Inflammatory macrophage treated with lipopolysaccharide for 1 hour (primary cell): ENCODE results near the gene ANKRD31.
A peak's percentile ranks its signal among the peaks of the same experiment; 100 is the strongest.
"Not testable (repeated sequence)": the region's sequence is repeated elsewhere in the genome, so short reads cannot be mapped to it uniquely, and the experiment has no call there.

Experiments
- DNase-seq, 2 donors: peaks; one replicate each; pipeline ENCODE4 v3.0.0-alpha.2; 2020 to 2022

ANKRD31 gene, protein sequence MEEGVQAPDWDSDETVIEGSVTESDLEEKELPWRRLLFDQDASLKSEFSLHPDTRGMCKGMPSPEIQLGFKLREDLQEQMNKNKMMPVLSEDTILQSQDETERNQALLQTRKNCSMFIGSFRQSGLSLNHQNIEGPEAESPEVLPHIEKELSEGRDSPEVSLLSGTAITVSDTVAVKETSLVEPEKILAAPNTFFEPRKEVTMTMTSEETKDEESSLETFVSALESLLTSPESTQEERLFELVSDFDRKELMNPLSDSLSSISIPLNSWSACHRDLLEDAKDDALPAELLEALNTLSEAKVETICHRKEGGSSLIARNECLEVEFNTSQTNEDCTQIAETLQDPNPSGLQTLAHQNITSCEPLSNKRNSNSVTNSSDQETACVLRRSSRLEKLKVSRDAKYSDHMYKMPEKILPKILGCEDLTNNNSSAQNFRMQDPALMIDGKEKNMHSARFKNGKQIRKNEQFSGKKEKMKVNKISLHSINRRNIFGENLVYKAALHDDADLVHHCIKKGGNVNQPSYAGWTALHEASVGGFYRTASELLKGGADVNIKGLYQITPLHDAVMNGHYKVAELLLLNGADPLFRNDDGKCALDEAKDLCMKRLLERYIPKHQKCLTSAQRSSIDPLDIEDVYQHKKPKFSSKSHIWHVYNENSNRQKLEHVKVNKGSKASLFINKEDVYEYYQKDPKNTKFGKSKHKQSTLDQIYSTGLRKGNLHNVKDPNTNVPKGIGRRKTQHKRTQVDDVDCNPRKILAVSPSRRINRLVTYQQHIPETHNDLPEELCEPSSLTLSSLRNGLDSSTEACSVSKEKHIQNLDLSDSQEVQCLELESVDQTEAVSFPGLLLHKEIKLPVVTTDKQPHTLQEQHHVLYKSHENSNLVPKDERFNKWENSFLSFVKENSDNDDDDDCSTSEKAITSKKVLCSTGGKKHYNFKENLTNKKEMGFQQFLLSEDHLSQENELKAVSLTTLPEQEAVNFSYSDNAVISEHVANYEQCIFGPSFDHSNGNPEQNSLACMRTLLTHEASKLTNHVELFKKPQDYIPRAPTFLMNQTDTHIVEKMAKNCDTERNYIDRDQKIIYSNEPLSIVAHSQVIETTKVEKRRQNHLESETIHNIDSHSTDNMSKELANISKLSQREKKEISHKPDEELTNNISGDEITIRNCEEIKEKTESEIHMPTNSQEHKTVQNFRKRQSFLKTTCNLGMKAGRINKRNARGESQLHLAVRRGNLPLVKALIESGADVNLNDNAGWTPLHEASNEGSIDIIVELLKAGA (N-terminal part only)

DNA sequence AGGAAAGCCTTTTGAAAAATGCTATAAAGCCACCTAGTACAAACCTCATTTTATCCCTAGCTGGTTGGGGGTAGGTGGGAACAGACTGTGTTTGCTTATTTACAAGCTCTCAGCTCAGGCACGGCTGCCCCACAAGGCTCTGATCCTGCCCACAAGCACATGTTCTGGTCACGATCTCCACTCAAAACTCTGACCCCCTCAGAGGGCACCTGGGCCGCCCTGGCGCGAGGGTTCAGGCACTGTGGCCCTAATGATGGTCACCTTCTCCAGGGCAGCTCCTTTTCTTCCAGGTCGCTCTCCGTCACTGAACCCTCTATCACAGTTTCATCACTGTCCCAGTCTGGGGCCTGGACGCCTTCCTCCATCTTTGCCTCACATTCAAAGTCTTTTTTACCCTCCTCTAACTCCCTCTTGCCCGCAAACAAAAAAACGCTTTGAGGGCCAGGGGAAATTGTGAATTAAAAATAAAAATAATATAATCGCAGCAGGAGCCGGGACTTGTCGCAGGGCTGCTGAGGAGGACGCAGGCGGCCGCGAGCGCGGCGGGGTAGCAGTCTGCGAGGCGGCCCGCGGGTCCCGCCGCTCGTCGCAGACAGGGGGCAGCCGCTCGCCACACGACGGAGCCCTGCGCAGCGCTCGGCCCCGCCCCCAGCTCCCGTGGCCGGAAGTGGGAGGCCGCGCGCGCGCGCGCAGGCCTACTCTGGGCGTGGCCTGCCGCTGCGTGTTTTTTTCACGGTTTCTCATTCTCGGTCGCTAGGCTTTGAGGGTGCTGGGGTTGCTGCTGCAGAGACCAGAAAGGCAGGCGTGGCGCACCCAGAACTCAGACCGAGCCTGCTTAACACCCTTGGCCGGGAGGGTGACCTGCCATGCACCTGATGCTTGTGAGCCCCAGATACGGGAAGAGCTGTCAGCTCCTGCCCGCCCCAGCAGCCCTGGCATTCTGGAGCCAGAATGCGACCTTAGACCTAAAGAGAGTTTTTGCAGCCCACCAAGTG lies at the start of gene ANKRD31:
Gene ANKRD31, minus strand, starts transcription at position 557 of the 995 bp plus-strand sequence. Its CDS starts 192 bp downstream, at position 365.
- peak; percentile 74 to 89 for DNase-seq

DNA sequence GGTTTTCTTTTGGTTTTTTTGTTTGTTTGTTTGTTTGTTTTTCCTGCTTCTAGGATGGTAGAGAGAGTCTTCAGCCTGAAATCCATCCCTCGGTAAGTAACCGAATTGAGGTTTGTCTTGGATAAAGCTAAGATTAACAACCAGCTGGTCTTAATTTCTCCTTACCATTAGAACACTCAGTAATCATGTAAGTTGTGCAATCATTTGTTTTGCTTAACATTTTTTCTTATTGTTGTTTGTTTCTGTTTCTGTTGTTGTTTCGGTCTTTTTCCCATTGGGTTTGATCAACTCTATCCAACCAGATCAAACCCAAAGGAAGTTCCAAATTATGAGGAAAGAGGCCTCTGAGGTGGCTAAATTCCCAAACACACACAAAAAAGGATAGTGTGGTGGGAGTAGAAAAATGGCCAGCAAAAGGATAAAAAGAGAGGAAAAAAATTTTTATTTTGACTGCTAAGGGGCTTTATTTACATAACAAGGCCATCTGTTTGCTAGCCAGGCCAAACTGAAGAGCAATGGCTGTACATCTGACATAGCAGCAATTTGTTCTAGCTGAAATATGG lies 49.6 kb upstream of the ANKRD31 start:
- DNase-seq, result no peak

DNA sequence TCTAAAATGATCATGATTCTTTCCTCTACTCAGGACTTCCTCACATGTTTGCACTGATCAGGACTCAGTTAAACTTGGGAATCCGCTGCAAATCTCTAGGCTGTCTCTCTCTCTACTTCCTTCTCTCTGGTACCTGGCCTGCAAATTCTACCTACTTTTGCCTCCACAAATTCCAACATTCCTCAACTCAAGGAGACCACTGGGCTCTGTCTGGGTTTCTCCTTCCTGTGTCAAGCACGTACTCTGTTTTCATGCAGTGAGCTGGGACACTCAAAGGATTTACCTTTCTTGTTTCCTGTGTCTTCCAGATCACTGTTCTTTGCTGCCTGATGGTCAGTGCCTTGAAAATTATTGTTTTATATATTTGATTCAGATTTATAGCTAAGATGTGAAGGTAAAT lies 45.9 kb upstream of the ANKRD31 start:
- no peak for DNase-seq

DNA sequence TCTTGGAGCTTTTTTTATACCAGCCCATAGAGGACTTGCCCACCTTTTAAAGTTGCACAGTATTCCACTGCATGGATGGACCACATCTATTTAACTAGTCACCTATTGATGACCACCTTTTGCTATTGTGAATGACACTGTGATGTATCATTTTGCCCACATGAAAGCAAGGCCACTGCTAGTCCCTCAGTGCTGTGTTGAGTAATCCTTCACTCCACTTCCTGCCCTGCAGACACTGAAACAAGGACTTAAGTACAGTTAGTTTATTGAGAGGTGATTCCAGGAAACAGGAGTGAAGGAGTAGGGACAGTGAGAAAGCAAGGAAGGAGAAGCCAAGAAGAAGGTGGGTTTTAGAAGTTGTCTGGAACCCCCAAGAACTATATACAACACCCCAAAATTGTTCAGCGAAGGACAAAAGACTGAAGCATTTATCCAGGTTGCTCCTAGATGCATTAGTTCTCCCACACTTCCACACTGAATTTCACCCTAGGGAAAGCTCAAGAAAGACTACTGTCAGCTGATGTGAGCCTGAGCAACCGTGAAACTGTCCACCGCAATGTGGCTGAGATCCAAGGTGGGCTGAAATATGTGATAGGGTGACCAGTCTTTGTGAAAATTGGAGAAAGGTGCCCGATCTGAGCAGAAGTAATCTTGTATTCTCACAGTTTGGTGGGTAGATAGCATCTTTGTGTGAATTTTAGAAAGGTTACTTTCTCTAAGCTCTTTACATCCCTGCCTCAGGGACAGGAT lies 45.2 kb upstream of the ANKRD31 start:
- DNase-seq, result peak in 1 of 2 donors; percentile 1

DNA sequence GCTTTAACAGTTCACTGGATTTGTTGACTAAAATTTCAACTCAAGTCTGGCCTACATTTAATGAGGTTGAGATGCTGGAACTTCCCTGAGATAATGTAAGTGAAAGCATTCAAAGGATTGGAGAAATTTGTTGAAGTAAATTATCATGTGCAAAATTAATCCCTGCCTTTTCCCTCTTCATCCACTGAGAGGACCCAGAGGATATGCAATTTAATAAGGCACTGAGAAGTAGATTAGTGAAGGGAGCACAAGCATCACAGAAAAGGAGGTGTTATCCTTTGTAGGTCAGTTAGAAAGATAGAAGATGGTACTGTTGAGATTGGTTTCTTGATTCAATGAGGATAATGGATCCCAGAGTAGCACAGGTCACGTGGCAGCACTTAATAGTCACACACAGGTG lies 42.6 kb upstream of the ANKRD31 start:
- peak in 1 of 2 donors; percentile 9 for DNase-seq

DNA sequence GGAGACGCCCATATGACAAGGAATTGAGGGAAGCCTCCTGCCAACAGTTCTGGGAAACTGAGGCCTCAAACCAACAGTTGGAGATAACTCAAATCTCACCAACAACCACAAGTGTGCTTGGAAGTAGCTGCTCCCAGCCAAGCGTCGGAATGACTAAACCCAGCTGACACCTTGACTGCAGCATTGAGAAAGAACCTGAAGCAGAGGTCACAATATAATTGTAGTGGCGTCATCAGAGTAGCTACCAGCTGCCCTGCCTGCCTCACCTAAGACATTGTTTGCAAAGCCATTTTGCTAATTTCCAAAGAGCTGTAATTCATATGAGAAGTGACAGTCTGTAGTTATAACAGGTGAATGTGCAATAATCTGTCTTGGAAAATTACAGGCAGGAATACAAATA lies 40.8 kb upstream of the ANKRD31 start:
- DNase-seq, result no peak

DNA sequence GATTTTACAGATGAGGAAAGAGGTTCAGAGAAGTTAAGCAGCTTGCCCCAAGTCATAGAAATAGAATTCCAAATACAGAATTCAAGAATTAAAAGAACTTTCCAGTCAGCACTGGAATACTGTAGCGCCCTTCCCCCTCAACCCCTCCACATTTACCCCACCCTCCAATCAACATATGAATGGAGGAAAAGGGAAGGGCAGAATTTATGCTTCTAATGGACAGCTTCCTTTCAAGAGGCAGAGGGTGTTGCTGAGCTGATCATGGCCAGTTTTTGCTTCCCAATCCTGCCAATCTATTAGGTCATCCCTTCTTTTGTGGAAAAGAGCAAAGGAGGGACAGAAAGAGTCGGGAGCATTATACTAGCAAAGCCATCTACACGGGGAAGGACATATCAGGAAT lies 39.1 kb upstream of the ANKRD31 start:
- DNase-seq, result no peak

DNA sequence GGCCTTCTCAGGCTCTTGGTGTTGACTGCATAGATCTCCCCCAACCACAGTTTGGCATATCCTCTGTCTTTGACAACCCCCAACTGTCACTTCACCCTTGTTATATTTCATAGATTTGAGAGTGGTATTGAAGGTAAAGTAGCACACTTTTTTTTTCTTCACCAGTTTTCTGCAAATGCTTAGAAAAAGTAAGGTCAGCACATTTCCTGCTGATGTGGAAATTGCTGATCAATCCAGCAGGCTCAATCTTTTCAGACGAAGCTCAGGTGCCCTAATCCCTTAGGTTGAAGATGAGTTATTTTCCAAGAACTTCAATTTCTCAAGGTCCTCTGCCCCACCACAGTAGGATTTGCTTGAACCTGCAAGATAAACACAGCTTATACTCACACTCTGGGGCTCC lies 38.5 kb upstream of the ANKRD31 start:
- DNase-seq, result no peak

DNA sequence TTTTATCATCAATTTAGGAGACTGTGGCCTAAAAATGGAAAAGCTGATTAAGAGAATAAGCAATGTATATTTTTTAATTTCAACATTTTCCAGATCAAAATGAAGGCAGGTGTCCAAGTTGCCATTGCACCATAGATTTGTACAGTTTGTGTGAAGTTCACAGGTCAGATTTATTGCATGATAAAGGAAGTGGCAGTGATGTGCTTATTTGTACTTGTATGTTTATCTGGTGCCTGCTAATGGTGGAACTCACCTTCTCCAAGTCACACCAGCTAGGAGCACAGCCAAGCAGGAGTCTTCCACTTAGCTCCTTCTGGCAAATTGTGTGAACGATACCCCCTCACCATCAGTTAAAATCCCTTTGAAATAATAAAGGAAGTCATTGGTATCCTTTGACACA lies 37.8 kb upstream of the ANKRD31 start:
- no peak for DNase-seq

DNA sequence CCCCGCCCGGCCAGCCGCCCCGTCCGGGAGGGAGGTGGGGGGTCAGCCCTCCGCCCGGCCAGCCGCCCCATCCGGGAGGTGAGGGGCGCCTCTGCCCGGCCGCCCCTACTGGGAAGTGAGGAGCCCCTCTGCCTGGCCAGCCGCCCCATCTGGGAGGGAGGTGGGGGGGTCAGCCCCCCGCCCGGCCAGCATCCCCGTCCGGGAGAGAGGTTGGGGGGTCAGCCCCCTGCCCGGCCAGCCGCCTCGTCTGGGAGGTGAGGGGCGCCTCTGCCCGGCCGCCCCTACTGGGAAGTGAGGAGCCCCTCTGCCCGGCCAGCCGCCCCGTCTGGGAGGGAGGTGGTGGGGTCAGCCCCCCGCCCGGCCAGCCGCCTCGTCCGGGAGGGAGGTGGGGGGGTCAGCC lies 33.9 kb upstream of the ANKRD31 start:
- DNase-seq, result not testable (repeated sequence)

DNA sequence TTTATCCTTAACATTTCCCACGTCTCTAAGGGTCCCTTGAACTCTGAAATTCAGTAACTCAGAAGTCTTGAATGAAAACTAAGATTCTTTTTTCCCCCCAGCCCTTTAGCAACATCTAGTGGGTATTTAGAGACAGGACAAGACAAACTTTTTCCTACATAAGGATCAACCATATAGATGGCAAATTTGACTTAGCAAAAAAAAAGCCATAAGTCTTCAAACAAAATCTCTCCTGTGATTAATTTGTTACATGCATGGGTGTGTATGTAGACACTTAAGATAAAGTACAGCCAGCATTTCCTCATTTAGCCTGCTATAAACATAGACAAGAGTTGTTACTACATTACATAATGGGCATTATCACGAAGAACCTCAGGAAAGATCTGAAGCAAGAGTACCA lies 29.1 kb upstream of the ANKRD31 start:
- DNase-seq, result peak; percentile 14 to 21

DNA sequence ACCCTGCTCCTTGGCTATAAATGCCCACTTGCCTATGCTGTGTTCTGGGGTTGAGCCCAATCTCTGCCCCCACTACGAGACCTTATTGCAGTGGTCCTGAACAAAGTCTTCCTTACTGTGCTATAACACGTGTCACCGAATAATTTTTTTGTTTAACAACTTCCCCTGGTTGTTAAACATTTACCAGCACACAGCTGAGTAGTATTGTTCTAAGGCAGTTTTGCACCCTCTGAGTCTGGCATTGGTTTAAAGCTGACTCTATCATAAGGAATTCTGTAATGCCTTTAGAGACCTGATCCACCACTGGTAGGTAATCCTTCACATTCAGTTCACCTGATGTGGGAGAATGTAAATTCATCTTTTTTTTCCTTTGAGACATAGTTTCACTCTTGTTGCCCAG lies 25.6 kb upstream of the ANKRD31 start:
- DNase-seq, result no peak

DNA sequence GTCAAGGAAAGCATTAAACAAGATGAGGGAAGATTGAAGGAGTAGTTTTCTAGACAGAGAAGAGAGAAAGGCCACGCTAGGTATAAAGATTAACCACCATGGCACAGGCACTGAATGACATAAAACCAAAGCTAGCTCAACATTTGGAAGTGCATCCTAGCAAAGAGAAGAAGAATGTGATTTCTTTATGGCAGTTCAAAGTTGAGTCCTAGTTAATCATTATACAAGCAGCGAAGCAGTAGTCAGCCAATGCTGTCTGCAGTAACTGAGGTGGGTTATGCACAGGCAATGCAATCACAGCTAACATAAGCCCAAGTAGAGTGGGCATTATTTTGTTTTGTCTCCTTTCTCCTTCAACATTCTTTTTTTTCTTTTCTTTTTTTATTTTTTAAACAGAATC lies 24.0 kb upstream of the ANKRD31 start:
- DNase-seq, result no peak

DNA sequence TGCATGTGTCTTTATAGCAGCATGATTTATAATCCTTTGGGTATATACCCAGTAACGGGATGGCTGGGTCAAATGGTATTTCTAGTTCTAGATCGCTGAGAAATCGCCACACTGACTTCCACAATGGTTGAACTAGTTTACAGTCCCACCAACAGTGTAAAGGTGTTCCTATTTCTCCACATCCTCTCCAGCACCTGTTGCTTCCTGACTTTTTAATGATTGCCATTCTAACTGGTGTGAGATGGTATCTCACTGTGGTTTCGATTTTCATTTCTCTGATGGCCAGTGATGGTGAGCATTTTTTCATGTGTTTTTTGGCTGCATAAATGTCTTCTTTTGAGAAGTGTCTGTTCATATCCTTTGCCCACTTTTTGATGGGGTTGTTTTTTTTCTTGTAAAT lies 13.8 kb upstream of the ANKRD31 start:
- DNase-seq, result not testable (repeated sequence)

DNA sequence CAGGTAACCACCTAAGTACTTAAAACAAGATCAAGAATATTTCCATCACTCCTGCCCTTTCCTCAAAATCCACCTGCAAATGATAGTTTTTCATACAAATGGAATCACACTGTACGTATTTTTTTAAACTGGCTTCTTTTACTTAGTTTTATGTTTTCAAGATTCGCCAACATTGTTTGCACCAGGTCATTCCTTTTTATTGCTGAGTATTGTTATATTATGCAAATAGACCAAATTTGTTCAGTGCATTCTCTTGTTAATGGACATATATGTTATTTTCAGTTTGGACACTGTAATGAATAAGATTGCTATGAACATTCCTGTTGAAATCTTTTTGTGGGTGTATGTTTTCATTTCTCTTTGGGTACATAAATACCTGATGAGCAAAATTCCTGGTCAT lies 8.3 kb upstream of the ANKRD31 start:
- no peak for DNase-seq

DNA sequence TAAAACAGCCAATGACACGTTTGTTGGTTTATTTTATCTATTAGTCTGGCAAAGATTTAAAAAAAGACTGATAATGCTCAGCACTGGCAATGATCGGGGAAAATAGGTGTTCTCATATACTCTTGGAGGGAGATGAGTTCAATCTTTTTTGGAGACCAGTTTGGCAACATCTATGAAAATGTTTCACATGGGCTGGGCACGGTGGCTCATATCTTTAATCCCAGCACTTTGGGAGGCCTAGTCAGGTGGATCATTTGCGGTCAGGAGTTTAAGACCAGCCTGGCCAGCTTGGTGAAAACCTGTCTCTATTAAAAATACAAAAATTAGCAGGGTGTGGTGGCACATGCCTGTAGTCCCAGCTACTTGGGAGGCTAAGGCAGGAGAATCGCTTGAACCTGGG lies 6.8 kb upstream of the ANKRD31 start:
- DNase-seq, result no peak

DNA sequence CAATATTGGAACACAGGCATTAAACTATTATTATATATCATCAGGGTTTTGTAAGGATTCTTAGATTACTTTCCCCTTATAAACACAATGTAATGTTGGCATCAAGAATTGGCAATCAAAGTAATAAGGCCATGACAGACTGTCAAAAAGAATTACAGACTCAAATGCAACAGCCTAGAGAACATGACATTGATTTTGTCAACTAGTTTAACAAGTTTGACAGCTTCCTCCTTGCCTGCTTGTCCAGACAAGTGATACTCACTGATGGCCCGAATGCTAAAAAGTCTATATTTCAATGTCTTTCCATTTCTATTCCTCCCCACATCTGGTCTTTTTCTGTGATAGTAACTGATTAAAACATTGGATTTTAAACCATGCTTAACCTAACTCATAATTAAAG lies 6.4 kb upstream of the ANKRD31 start:
- DNase-seq, result no peak

DNA sequence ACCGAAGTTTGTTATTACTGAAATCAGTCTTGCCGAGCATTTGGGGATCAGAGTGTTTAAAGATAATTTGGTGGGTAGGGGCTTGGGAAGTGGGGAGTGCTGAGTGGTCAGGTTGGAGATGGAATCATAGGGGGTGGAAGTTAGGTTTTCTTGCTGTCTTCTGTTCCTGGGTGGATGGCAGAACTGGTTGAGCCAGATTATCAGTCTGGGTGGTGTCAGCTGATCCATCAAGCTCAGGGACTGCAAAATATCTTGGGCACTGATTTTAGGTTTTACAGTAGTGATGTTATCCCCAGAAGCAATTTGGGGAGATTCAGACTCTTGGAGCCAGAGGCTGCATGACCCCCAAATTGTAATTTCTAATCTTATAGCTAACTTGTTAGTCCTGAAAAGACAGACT lies 5.4 kb upstream of the ANKRD31 start:
- no peak for DNase-seq

DNA sequence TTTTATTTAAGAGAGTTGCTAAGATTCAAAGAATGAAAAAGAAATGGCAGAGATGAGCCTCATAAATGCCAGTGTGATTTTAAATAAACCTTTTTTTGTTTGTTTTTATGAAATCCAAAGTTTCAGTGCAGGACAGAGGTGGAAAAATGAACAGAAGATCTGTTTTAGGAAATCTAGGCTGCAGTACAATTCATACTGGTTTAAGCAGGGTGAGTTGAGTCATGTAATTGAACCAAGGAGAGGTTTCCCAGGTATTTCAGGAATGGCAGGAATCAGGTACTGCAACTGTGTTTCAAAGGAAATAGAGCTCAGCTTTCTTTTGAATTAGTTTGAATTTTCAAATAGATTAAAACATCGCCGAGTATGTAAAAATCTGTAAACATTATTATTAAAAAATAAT lies 3.0 kb upstream of the ANKRD31 start:
- DNase-seq, result no peak

DNA sequence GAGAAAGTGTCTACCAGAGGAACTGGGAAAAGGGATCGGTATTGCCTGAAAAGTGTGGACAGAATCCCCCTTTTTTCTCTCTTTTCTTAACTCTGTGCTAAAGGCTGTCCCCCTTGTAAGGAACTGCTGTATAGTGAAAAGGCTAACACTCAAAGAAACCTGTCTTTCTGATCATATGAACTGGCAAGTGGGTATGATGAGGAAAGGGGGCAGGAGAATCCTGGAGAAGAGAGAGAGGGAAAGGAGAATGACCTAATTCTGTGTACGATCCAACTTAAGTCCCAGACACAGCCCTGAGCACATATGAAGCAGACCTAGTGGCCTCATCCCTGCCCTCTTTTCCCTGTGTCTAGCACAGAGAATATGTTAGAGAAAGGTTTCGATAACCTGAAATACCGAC lies 967 bp downstream of the ANKRD31 start:
- DNase-seq, result no peak

DNA sequence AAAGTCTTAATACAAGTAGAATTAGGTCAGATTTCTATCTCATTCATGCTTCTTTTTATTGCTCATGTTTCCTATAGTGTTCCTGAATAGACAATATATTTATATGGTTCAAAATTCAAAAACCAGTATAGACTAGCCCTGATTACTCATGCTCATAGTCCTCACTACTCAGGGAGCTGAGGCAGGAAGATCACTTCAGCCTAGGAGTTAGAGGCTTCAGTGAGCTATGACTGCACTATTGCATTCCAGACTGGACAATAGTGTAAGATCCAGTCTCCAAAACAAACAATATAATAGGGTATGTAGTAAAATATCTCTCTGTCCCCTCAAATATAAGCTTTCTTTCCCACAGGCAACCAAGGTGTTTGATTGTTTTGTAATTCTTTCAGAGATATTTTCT lies 2.4 kb downstream of the ANKRD31 start:
- DNase-seq, result no peak
